HG03103 (cell line): ENCODE data around the gene IQGAP2.

Source experiments
- ATAC-seq: cut with Tn5 transposase; IDR thresholded peaks from one replicate; pipeline ENCODE4 v1.9.1; 2021; ENCODE audit warnings: low read depth; ENCODE audit not compliant: unreplicated experiment

IQGAP2 gene

DNA sequence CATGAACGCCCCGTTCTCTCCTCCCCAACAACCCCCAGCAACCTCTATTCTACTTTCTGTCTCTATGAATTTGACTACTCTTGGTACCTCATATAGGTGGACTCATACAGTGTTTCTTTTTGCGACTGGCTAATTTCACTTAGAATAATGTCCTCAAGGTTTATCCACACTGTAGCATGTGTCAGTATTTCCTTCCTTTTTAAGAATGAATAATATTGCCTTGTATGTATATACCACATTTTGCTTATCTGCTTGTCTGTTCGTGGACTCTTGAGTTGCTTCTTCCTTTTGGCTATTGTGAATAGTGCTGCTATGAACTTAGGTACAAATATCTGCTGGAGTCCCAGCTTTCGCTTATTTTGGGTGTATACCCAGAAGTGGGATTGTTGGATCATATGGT is 42.7 kb downstream of the IQGAP2 start:
- ATAC-seq, result no peak

GRCh38 chr5:76446776-76447175 is 43.7 kb downstream of the IQGAP2 start:
- ATAC-seq, result no peak

DNA sequence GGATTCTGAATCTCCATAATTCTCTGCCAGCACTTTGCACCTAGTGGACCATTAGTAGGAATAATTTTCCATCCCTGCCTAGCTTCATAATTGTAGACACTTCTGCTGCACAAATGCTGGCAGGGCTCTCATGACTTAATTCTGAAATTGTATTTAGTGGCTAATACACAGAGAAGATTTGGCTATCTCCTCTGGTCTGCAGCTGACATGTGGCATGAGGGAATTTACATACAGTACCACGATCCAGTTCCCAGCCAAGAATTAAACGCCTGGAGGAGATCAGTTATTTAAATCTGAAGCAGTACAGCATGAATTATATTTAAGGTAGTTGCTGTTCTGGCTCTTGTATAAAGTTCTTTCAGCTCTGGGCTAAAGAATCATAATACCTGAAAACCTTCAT is 46.5 kb downstream of the IQGAP2 start:
- no peak for ATAC-seq

DNA sequence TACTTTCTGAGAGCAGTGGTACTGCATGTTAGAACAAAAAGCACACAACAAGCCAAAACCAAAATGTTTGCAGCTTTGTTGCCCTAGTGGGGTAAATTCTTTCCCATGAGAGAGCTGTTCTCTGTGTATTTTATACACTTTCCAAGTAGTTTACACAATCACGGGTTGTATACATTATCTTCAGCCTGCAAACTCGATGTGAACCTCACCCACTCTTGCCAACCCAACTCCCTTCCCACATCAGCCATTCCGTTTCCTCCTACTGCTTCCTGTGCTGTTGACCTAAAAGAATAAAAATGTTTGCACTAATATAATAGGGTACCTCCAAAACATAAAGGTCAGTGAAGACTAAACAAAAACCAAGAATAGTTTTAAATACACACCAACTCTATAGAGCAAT is 47.0 kb downstream of the IQGAP2 start:
- no peak for ATAC-seq

DNA sequence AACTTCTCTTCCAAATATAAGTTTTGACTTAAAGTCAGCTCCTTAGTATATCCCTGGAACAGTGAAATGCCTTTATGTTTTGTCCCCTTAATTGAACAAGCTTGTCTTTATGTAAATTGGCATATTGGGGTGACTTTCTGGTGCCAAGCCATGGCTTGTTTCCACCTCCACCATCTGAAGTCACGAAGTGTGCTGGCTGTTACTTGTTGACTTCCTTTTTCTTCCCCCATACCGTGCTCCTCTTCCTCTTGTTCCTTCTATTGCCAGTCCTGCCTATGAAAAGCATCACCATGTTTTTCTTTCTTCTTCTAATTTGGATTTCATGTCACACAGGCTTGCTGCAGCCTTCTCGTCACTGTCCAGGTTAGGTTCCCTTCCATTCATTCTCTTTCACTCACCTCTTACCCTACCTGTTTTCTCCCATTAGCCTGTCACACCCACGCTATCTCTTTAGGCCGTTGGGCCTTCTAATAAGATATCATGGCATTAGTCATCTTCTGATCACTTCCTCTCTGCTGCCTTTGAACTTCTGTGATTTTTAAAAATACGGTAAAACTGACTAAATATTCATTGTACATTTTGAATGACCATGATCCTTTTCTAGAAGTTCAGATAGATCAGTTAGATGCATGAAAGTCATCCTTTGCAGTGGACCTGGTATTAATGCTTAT is 48.1 kb downstream of the IQGAP2 start:
- ATAC-seq, result no peak

- ATAC-seq, result no peak
Measured at GRCh38 chr5:76455531-76456133, 52.5 kb downstream of the IQGAP2 start.

GRCh38 chr5:76456258-76456657 is 53.2 kb downstream of the IQGAP2 start:
- ATAC-seq, result no peak

GRCh38 chr5:76457674-76458485 is 54.8 kb downstream of the IQGAP2 start:
- ATAC-seq, result no peak

GRCh38 chr5:76458486-76458830 is 55.4 kb downstream of the IQGAP2 start:
- ATAC-seq, result no peak

DNA sequence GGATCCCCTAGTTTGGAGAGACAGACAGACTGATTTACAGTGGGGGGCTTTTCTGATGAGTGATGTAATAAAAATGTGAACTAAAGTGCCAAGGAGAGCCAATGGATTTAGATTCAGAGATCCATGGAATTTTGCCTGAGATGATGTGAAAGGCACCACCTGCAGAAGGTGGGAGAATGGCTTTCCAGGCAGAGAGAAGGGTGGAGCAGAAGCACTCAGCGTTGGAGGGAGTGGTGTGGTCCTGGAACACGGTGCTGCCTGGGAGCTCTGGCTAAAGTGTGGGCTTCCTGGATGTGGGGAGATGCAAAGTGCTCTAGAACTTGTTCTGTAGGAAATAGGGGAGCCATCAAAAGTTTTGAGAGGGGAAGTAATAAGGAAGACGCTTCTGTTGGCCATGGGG is 57.0 kb downstream of the IQGAP2 start:
- no peak for ATAC-seq

GRCh38 chr5:76462097-76462667 is 59.1 kb downstream of the IQGAP2 start:
- ATAC-seq, result no peak

DNA sequence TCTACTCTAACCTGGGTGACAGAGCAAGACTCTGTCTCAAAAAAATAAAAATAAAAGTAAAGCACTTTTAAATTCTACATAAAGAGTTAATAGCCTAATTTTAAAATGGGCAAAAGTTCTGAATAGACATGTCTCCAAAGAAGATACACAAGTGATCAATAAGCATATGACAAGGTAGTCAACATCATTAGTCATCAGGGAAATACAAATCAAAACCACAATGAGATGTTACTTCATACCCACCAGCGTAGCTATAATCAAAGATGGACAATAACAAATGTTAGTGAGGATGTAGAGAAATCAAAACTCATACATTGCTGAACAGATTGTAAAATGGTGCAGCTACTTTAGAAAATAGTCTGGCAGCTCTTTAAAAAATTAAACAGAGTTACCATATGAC is 64.1 kb downstream of the IQGAP2 start:
- ATAC-seq, result no peak

DNA sequence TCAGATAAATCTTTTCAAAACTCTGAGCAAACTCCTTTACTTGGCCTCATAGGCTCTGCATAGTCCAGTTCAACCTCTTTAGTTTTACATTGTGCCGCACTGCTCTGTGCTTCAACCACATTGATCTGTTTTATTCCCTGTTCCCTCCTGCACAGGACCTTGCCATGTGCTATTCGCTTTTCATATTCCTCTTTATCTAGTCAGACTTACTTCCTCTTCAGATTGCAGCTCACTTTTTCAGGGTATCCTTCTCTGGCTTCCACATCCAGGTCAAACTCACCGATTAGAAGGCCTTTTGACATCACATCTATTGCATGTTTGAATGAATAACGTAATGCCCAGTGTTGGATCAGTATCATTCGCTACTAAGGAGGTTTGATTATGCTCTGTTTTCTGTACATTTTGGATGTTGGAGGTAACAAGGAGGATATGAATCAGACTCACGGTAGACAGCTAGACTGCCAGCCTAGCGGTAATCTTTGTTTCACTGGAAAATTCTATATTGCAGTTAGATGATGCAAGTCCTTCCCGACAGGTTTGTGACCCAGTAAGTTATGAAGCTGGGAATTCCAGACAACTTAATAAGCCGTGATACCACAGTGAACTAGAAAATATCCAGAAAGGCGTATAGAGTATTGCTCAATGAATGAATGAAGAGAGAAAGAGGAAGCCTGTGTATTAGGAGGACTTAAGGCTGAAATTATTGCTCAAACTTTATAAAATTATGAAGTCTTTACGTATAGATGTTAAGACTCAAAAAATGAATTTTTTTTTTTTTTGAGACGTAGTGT is 65.7 kb downstream of the IQGAP2 start:
- no peak for ATAC-seq

GRCh38 chr5:76469656-76470290 is 66.7 kb downstream of the IQGAP2 start:
- no peak for ATAC-seq

- ATAC-seq, result no peak
Measured at GRCh38 chr5:76470976-76471375, 67.9 kb downstream of the IQGAP2 start.

GRCh38 chr5:76471406-76471805 is 68.3 kb downstream of the IQGAP2 start:
- no peak for ATAC-seq

GRCh38 chr5:76471987-76472334 is 68.9 kb downstream of the IQGAP2 start:
- ATAC-seq, result no peak

DNA sequence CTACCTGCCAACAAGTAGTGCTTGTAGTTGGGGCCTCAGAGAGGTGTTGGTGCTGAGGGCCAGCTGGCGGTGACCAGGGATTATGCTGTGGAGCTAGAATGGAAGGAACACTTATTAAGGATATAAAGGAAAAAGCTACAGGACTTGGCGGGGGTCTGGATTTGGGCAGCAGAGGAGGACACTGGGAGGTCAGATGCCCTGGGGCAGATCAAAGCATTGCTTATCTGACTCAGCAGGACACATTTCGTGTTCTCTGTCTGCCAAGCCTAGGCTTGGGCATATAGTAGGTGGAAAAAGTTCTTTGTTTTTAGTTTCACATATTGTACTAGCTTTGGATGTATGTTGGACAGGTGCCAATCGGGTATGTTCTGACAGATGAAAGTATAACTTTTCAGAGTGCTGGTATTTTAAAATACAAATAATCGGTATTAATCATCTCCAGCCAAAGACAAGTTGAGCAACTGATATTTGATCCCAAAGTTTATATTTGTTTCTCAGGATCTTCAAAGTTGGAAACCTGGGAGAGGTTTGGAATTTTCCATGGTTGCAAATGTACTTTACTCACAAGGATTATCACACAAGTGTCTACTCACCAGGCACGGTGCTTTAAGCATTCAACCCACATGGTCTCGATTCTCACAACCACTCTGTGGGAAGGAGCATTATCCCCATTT is 69.4 kb downstream of the IQGAP2 start:
- no peak for ATAC-seq

- no peak for ATAC-seq
Measured at GRCh38 chr5:76473009-76473336, 69.9 kb downstream of the IQGAP2 start.

- ATAC-seq, result no peak
Measured at GRCh38 chr5:76473661-76474060, 70.6 kb downstream of the IQGAP2 start.
